IMR-90 (cell line): Measurements from ENCODE around the gene TGFBI. TPM values are rescaled to one million over a fixed set of nuclear protein-coding genes. Genes with fewer than 3 reads are reported as not detected.

ENCODE experiments used
- ATAC-seq: fragments of 200-7000 bp; cut with Tn5 transposase; 2 replicates; pipeline ENCODE4 v1.9.1; 2020; ENCODE audit warnings: low read depth, mild to moderate bottlenecking, moderate library complexity
- BruUV-seq: library from RNA; stranded (reverse); fragments of 400-500 nt; replicated peaks from 2 replicates; lab custom pipeline; 2021; lab: Mats Ljungman, UMichigan
- CTCF ChIA-PET: fragments of 300-600 bp; formaldehyde crosslinking; extraction: SDS; loops from one replicate; lab custom pipeline; 2021; ENCODE audit warnings: antibody characterized with exemption; lab: Yijun Ruan, JAX
- POLR2A ChIA-PET: fragments of 300-600 bp; sonication (Branson Sonifier 250); formaldehyde crosslinking; loops from one replicate; lab custom pipeline; 2022; ENCODE audit warnings: antibody characterized with exemption; ENCODE audit not compliant: unreplicated experiment; lab: Charles Lee
- DNase-seq: peaks from one replicate; pipeline ENCODE4 v3.0.0; 2013
- H2AFZ ChIP-seq: replicated peaks from 2 replicates; pipeline ENCODE3; 2013; ENCODE audit warnings: low read length, mild to moderate bottlenecking; ENCODE audit not compliant: poor library complexity
- H2AK5ac ChIP-seq: 2 replicates; pipeline ENCODE4 v1.6.1; 2013; ENCODE audit warnings: low read depth, low read length, inconsistent platforms
- H2AK9ac ChIP-seq: replicated peaks from 2 replicates; pipeline ENCODE3; 2013; ENCODE audit warnings: mild to moderate bottlenecking, low read depth, low read length, moderate library complexity; ENCODE audit not compliant: poor library complexity
- H2BK120ac ChIP-seq: 2 replicates; pipeline ENCODE4 v1.6.1; 2013; ENCODE audit warnings: low read depth, low read length, inconsistent platforms
- H2BK15ac ChIP-seq: 3 replicates; pipeline ENCODE4 v1.6.1; 2013; ENCODE audit warnings: low read depth, low read length, inconsistent platforms
- H2BK20ac ChIP-seq: 2 replicates; pipeline ENCODE4 v1.6.1; 2013; ENCODE audit warnings: low read depth, mild to moderate bottlenecking, inconsistent platforms, low read length, moderate library complexity
- H2BK5ac ChIP-seq: 2 replicates; pipeline ENCODE4 v1.6.1; 2013; ENCODE audit warnings: mild to moderate bottlenecking, low read depth, low read length, inconsistent platforms; ENCODE audit not compliant: poor library complexity, severe bottlenecking
- H3K14ac ChIP-seq: replicated peaks from 2 replicates; pipeline ENCODE4 v1.6.1; 2013; ENCODE audit warnings: low read depth, low read length, inconsistent platforms
- H3K18ac ChIP-seq: 2 replicates; pipeline ENCODE4 v1.6.1; 2013; ENCODE audit warnings: low read depth, low read length, control low read depth
- H3K23ac ChIP-seq: 2 replicates; pipeline ENCODE4 v1.6.1; 2013; ENCODE audit warnings: low read depth, low read length, inconsistent platforms
- H3K27ac ChIP-seq: 2 replicates; pipeline ENCODE4 v1.5.1; 2013; ENCODE audit warnings: mild to moderate bottlenecking, control low read depth, low read length; ENCODE audit not compliant: insufficient read depth
- H3K27me3 ChIP-seq: 2 replicates; pipeline ENCODE4 v1.6.1; 2013; ENCODE audit warnings: low read length; ENCODE audit not compliant: control insufficient read depth, insufficient read depth
- H3K36me3 ChIP-seq: 2 replicates; pipeline ENCODE4 v1.6.1; 2013; ENCODE audit warnings: low read length, mixed read lengths; ENCODE audit not compliant: control insufficient read depth, insufficient read depth
- H3K4ac ChIP-seq: 2 replicates; pipeline ENCODE4 v1.6.1; 2013; ENCODE audit warnings: low read depth, low read length, inconsistent platforms
- H3K4me1 ChIP-seq: 2 replicates; pipeline ENCODE4 v1.6.1; 2013; ENCODE audit warnings: low read length, mixed read lengths; ENCODE audit not compliant: control insufficient read depth, insufficient read depth
- H3K4me2 ChIP-seq: 2 replicates; pipeline ENCODE4 v1.6.1; 2013; ENCODE audit warnings: low read depth, mild to moderate bottlenecking, control low read depth, low read length, moderate library complexity
- H3K4me3 ChIP-seq: 2 replicates; pipeline ENCODE4 v1.5.1; 2013; ENCODE audit warnings: low read depth, mild to moderate bottlenecking, control low read depth, low read length, moderate library complexity; ENCODE audit not compliant: insufficient read depth
- H3K56ac ChIP-seq: 2 replicates; pipeline ENCODE4 v1.6.1; 2013; ENCODE audit warnings: low read length, inconsistent platforms; ENCODE audit not compliant: insufficient read depth; ENCODE audit errors: extremely low read depth
- H3K79me1 ChIP-seq, 2 experiments: 2 replicates each; pipeline ENCODE4 v1.6.1; 2013; ENCODE audit warnings: low read length in 2 of 2, inconsistent platforms in 1 of 2, low read depth in 1 of 2
- H3K9ac ChIP-seq: 2 replicates; pipeline ENCODE4 v1.6.1; 2013; ENCODE audit warnings: low read depth, low read length, control low read depth
- H3K9me1 ChIP-seq: 2 replicates; pipeline ENCODE4 v1.6.1; 2013; ENCODE audit warnings: low read length, inconsistent platforms; ENCODE audit not compliant: insufficient read depth
- H3K9me3 ChIP-seq: 2 replicates; pipeline ENCODE4 v1.6.1; 2013; ENCODE audit warnings: low read length; ENCODE audit not compliant: control insufficient read depth, insufficient read depth
- H4K20me1 ChIP-seq: 2 replicates; pipeline ENCODE4 v1.6.1; 2013; ENCODE audit warnings: low read length, inconsistent platforms; ENCODE audit not compliant: insufficient read depth
- H4K5ac ChIP-seq: 2 replicates; pipeline ENCODE4 v1.6.1; 2013; ENCODE audit warnings: mild to moderate bottlenecking, low read depth, low read length, control low read depth
- H4K8ac ChIP-seq, 2 experiments: 2 replicates each; pipeline ENCODE4 v1.6.1; 2013; ENCODE audit warnings: low read depth in 2 of 2, low read length in 2 of 2, control low read depth in 1 of 2, inconsistent platforms in 1 of 2
- H4K91ac ChIP-seq: 2 replicates; pipeline ENCODE4 v1.6.1; 2013; ENCODE audit warnings: low read depth, low read length, inconsistent platforms; ENCODE audit not compliant: insufficient read depth
- BHLHE40 ChIP-seq: fragments of 150-350 bp; IDR thresholded peaks from 2 replicates; pipeline ENCODE4 v1.6.1; 2016; ENCODE audit warnings: mild to moderate bottlenecking, low read depth, low read length
- CEBPB ChIP-seq: IDR thresholded peaks from 2 replicates; pipeline ENCODE4 v1.6.1; 2012; ENCODE audit warnings: low read depth, low read length, improper control_type of control experiment
- CHD1 ChIP-seq: IDR thresholded peaks from 2 replicates; pipeline ENCODE4 v1.6.1; 2012; ENCODE audit warnings: low read depth, low read length, improper control_type of control experiment
- MAFK ChIP-seq: IDR thresholded peaks from 2 replicates; pipeline ENCODE4 v1.6.1; 2012; ENCODE audit warnings: low read depth, low read length, improper control_type of control experiment
- MXI1 ChIP-seq: IDR thresholded peaks from 2 replicates; pipeline ENCODE4 v1.6.1; 2012; ENCODE audit warnings: low read depth, mild to moderate bottlenecking, low read length, moderate library complexity, borderline replicate concordance
- NFE2L2 ChIP-seq: fragments of 150-350 bp; IDR thresholded peaks from 2 replicates; pipeline ENCODE4 v1.6.1; 2016; ENCODE audit warnings: low read depth, mild to moderate bottlenecking, low read length
- RAD21 ChIP-seq: IDR thresholded peaks from 2 replicates; pipeline ENCODE4 v1.6.1; 2012; ENCODE audit warnings: low read length, improper control_type of control experiment
- RCOR1 ChIP-seq: IDR thresholded peaks from 2 replicates; pipeline ENCODE4 v1.6.1; 2012; ENCODE audit warnings: mild to moderate bottlenecking, low read length, improper control_type of control experiment; ENCODE audit not compliant: insufficient replicate concordance
- RFX5 ChIP-seq: IDR thresholded peaks from 2 replicates; pipeline ENCODE4 v1.8.0; 2012; ENCODE audit warnings: low read depth, mild to moderate bottlenecking, low read length, moderate library complexity
- SMC3 ChIP-seq: fragments of 150-350 bp; IDR thresholded peaks from 2 replicates; pipeline ENCODE4 v1.6.1; 2016; ENCODE audit warnings: low read depth, mild to moderate bottlenecking, antibody characterized with exemption, low read length, moderate library complexity
- WGBS, 2 experiments: methylation state at CpG; one replicate each; pipeline versions ENCODE4 v1.1.5 to v1.1.7; 2013; ENCODE audit warnings: missing lambda C conversion rate in 2 of 2; ENCODE audit not compliant: insufficient read length in 1 of 2; ENCODE audit errors: extremely low coverage in 2 of 2; 5-methylcytosine and 5-hydroxymethylcytosine counted together
- dilution Hi-C: fragments of 300-500 bp; cut with HindIII; formaldehyde crosslinking; loops from one replicate; pipeline ENCODE4 v1.14.3; 2018; ENCODE audit warnings: low sequenced_read_pairs; ENCODE audit not compliant: unreplicated experiment
- in situ Hi-C: fragments of 300-500 bp; cut with MboI; formaldehyde crosslinking; loops from 3 replicates; pipeline ENCODE4 v1.14.3; 2019; ENCODE audit warnings: low sequenced_read_pairs, inconsistent platforms, mixed read lengths
- intact Hi-C: fragments of 100-400 bp; cut with micrococcal nuclease; formaldehyde crosslinking; loops from 2 replicates; pipeline ENCODE4 v1.10.0; 2022
- polyA plus RNA-seq, 3 experiments: library from polyadenylated mRNA; depleted of rRNA; stranded (reverse); fragments of >200 nt; gene quantifications; 2 replicates each; pipeline ENCODE4 v1.2.3, GENCODE V29; 2012; ENCODE audit warnings: low replicate concordance in 1 of 3
- total RNA-seq: library from RNA; depleted of rRNA; stranded (reverse); fragments of >200 nt; gene quantifications from 2 replicates; pipeline ENCODE4 v1.2.3, GENCODE V29; 2012

The TGFBI gene
- total and polyA plus RNA-seq, 2 of the 4 experiments (the other 2 are of a cell fraction), result 618 to 1,551 TPM

DNA sequence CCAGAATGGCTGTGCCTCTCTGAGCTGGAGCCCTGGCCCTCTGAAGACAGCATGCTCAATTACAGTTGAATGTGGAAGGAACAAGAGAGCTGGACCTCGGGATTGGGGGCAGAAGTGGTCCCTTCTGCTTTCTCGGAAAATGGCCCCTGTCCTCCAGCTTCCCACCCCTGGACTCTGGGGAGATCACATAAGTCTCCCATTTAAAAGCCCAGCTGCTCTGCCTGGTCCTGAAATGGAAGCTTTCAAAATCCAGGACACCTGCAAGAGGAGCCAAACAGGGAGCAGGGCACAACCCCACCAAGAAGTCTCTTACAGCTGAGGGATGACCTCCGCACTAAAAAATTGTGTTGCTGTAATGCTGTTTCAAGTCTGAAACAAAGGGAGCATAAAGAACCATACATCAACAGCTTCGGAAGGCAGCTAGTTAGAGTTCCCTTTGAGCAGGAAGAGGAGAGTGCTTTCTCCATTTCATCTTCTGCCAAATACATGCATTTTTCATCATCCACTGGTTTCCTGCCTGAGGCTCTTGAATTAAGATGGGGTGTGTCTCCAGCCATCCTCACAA lies 48.2 kb downstream of the TGFBI start:
- H3K14ac ChIP-seq, result no peak overlapping the region
- H4K91ac ChIP-seq, result no peak overlapping the region
- dilution Hi-C loops (no loop called here), intact Hi-C loops (no loop called here), in situ Hi-C loops (no loop called here)
- no peak overlapping the region for H3K27ac ChIP-seq
- H3K9me3 ChIP-seq, result no peaks in the 10 kb centered on the region
- H2AK5ac ChIP-seq, result no peak overlapping the region
- no peak overlapping the region for H4K8ac ChIP-seq
- H3K9me1 ChIP-seq, result peaks cover 8% of the 10 kb centered on the region; the same call in 1 of the 2 replicates
- ChIA-PET POLR2A (interaction anchor here (0.5 kb wide), 1 partner anchor 148 kb away, joined by 4 read pairs; no protein-coding TSS in a partner anchor), CTCF (interaction anchor here (0.9 to 2.0 kb wide), 2 partner anchors 12 to 185 kb away, joined by 3 to 4 read pairs; no protein-coding TSS in a partner anchor)
- H2BK20ac ChIP-seq, result no peak overlapping the region; the same call in 1 of the 2 replicates
- no peaks in the 10 kb centered on the region; the same call in 1 of the 2 replicates for H4K20me1 ChIP-seq
- no peak overlapping the region for H2BK120ac ChIP-seq
- 0 out of 2 replicates have a peak, but pooled peaks cover 2% of the 10 kb centered on the region for H3K36me3 ChIP-seq
- no peak overlapping the region for H2BK15ac ChIP-seq
- no peak overlapping the region for H3K23ac ChIP-seq
- BruUV-seq, result no TSS peak
- no peak overlapping the region for H4K5ac ChIP-seq
- H2AFZ ChIP-seq, result no peak overlapping the region
- ATAC-seq (no peak), DNase-seq (no peak)
- no peak overlapping the region for H3K4me2 ChIP-seq
- H3K79me1 ChIP-seq, result no peaks in the 10 kb centered on the region
- no peak overlapping the region for H3K4me3 ChIP-seq
- no peak overlapping the region for H2BK5ac ChIP-seq
- no peaks in the 10 kb centered on the region for H3K27me3 ChIP-seq
- H3K18ac ChIP-seq, result no peak overlapping the region
- no peak overlapping the region for H3K56ac ChIP-seq
- no peak for TF ChIP-seq RCOR1
- no peak for TF ChIP-seq MXI1
- no peak for TF ChIP-seq SMC3
- no peak for TF ChIP-seq RAD21
- TF ChIP-seq BHLHE40, result no peak
- no peak for TF ChIP-seq CHD1
- no peak for TF ChIP-seq CEBPB
- no peak for TF ChIP-seq NFE2L2
- no peak for TF ChIP-seq RFX5
- TF ChIP-seq MAFK, result no peak
- H3K9ac ChIP-seq, result no peak overlapping the region
- H3K4ac ChIP-seq, result no peak overlapping the region
- H2AK9ac ChIP-seq, result no peak overlapping the region
- no peaks in the 10 kb centered on the region for H3K4me1 ChIP-seq
- no CpG with 5 or more reads among the region's 4 CpGs for WGBS, 2 experiments
